H9 (cell line): ENCODE data around the gene OSBP. TPM values are rescaled to one million over a fixed set of nuclear protein-coding genes. Genes with fewer than 3 reads are reported as not detected.

ENCODE experiments used
- DNase-seq: peaks from one replicate; pipeline ENCODE4 v3.0.0-alpha.2; 2017
- H2AFZ ChIP-seq: one replicate; pipeline ENCODE4 v1.6.1; 2013; ENCODE audit warnings: mild to moderate bottlenecking, low read length, control low read depth, moderate library complexity
- H2AK5ac ChIP-seq: 2 replicates; pipeline ENCODE4 v1.6.1; 2013; ENCODE audit warnings: low read length, control low read depth, mixed read lengths; ENCODE audit not compliant: insufficient read length
- H2BK120ac ChIP-seq: one replicate; pipeline ENCODE4 v1.6.1; 2013; ENCODE audit warnings: low read depth, mild to moderate bottlenecking, low read length, control low read depth, inconsistent platforms; ENCODE audit not compliant: poor library complexity, severe bottlenecking
- H2BK12ac ChIP-seq: 2 replicates; pipeline ENCODE4 v1.6.1; 2013; ENCODE audit warnings: low read length, control low read depth, mixed read lengths, low read depth; ENCODE audit not compliant: insufficient read length
- H2BK15ac ChIP-seq: 2 replicates; pipeline ENCODE4 v1.6.1; 2013; ENCODE audit warnings: low read depth, low read length, control low read depth
- H2BK20ac ChIP-seq: one replicate; pipeline ENCODE4 v1.6.1; 2013; ENCODE audit warnings: low read depth, mild to moderate bottlenecking, low read length, control low read depth, inconsistent platforms; ENCODE audit not compliant: poor library complexity, severe bottlenecking
- H2BK5ac ChIP-seq: 2 replicates; pipeline ENCODE4 v1.6.1; 2013; ENCODE audit warnings: low read length, control low read depth, mixed read lengths; ENCODE audit not compliant: insufficient read length
- H3K14ac ChIP-seq: 2 replicates; pipeline ENCODE4 v1.6.1; 2013; ENCODE audit warnings: low read length, control low read depth; ENCODE audit not compliant: insufficient read depth
- H3K18ac ChIP-seq: 2 replicates; pipeline ENCODE4 v1.6.1; 2013; ENCODE audit warnings: low read depth, mild to moderate bottlenecking, mixed read lengths, low read length, control low read depth; ENCODE audit not compliant: insufficient read length
- H3K23ac ChIP-seq: 2 replicates; pipeline ENCODE4 v1.6.1; 2013; ENCODE audit warnings: low read length, control low read depth, mixed read lengths, low read depth; ENCODE audit not compliant: insufficient read length
- H3K23me2 ChIP-seq: 2 replicates; pipeline ENCODE4 v1.6.1; 2013; ENCODE audit warnings: low read depth, mild to moderate bottlenecking, mixed read lengths, low read length, control low read depth; ENCODE audit not compliant: insufficient read length, poor library complexity, severe bottlenecking
- H3K27ac ChIP-seq: 2 replicates; pipeline ENCODE4 v1.5.1; 2013; ENCODE audit warnings: low read length, control low read depth, mixed read lengths, low read depth; ENCODE audit not compliant: insufficient read length
- H3K27me3 ChIP-seq: 2 replicates; pipeline ENCODE4 v1.6.1; 2013; ENCODE audit warnings: low read length, control low read depth, inconsistent platforms; ENCODE audit not compliant: insufficient read depth
- H3K4ac ChIP-seq: 2 replicates; pipeline ENCODE4 v1.6.1; 2013; ENCODE audit warnings: low read depth, mild to moderate bottlenecking, control low read depth, inconsistent platforms, low read length, moderate library complexity
- H3K4me1 ChIP-seq: 2 replicates; pipeline ENCODE4 v1.6.1; 2013; ENCODE audit warnings: low read length, control low read depth, inconsistent platforms; ENCODE audit not compliant: insufficient read depth
- H3K4me2 ChIP-seq: 2 replicates; pipeline ENCODE4 v1.6.1; 2013; ENCODE audit warnings: low read length, control low read depth, mixed read lengths; ENCODE audit not compliant: insufficient read length, insufficient read depth
- H3K56ac ChIP-seq: 2 replicates; pipeline ENCODE4 v1.6.1; 2013; ENCODE audit warnings: low read depth, mild to moderate bottlenecking, mixed read lengths, low read length, control low read depth; ENCODE audit not compliant: insufficient read length
- H3K79me1 ChIP-seq: 2 replicates; pipeline ENCODE4 v1.6.1; 2013; ENCODE audit warnings: low read depth, mild to moderate bottlenecking, moderate library complexity, low read length, control low read depth, inconsistent platforms; ENCODE audit not compliant: insufficient read depth, poor library complexity, severe bottlenecking
- H3K79me2 ChIP-seq: 2 replicates; pipeline ENCODE4 v1.6.1; 2013; ENCODE audit warnings: low read length, control low read depth, inconsistent platforms; ENCODE audit not compliant: insufficient read depth
- H3K9ac ChIP-seq: 2 replicates; pipeline ENCODE4 v1.6.1; 2013; ENCODE audit warnings: low read length, control low read depth, mixed read lengths; ENCODE audit not compliant: insufficient read length; ENCODE audit errors: extremely low read depth
- H3K9me3 ChIP-seq: one replicate; pipeline ENCODE4 v1.6.1; 2013; ENCODE audit warnings: low read depth, low read length, inconsistent platforms; ENCODE audit not compliant: control insufficient read depth
- H3T11ph ChIP-seq: one replicate; pipeline ENCODE4 v1.6.1; 2013; ENCODE audit warnings: mild to moderate bottlenecking, low read length, control low read depth, inconsistent platforms
- H4K20me1 ChIP-seq: one replicate; pipeline ENCODE4 v1.6.1; 2013; ENCODE audit not compliant: control insufficient read depth, insufficient read length, insufficient read depth
- H4K5ac ChIP-seq: 2 replicates; pipeline ENCODE4 v1.6.1; 2013; ENCODE audit warnings: low read depth, mild to moderate bottlenecking, mixed read lengths, low read length, control low read depth; ENCODE audit not compliant: insufficient read length
- H4K8ac ChIP-seq: replicated peaks from 2 replicates; pipeline ENCODE4 v1.6.1; 2013; ENCODE audit warnings: low read length, control low read depth, mixed read lengths, low read depth; ENCODE audit not compliant: insufficient read length
- H4K91ac ChIP-seq: 2 replicates; pipeline ENCODE4 v1.6.1; 2013; ENCODE audit warnings: low read depth, mild to moderate bottlenecking, moderate library complexity, mixed read lengths, low read length, control low read depth; ENCODE audit not compliant: insufficient read length
- H3K27ac Mint-ChIP-seq, 3 experiments: 2 replicates in 2 of 3; 3 replicates in 1 of 3; pipeline ENCODE4 v1.8.0; 2020 to 2021; ENCODE audit warnings: mixed read lengths in 3 of 3, mild to moderate bottlenecking in 1 of 3, moderate library complexity in 1 of 3
- H3K27me3 Mint-ChIP-seq: 2 replicates; pipeline ENCODE4 v1.8.0; 2021; ENCODE audit warnings: low read depth, mild to moderate bottlenecking, moderate library complexity, mixed read lengths
- H3K36me3 Mint-ChIP-seq, 3 experiments: 2 replicates in 2 of 3; 3 replicates in 1 of 3; pipeline ENCODE4 v1.8.0; 2020 to 2021; ENCODE audit warnings: low read depth in 3 of 3, mixed read lengths in 3 of 3; ENCODE audit not compliant: insufficient read depth in 1 of 3
- H3K4me1 Mint-ChIP-seq, 2 experiments: 2 replicates each; pipeline ENCODE4 v1.8.0; 2020; ENCODE audit warnings: mixed read lengths in 2 of 2
- H3K4me3 Mint-ChIP-seq, 2 experiments: 2 replicates in 1 of 2; 3 replicates in 1 of 2; pipeline ENCODE4 v1.8.0; 2020 to 2021; ENCODE audit warnings: mild to moderate bottlenecking in 2 of 2, mixed read lengths in 2 of 2, moderate library complexity in 1 of 2
- H3K9me3 Mint-ChIP-seq, 2 experiments: 2 replicates in 1 of 2; 3 replicates in 1 of 2; pipeline ENCODE4 v1.8.0; 2020; ENCODE audit warnings: mild to moderate bottlenecking in 2 of 2, mixed read lengths in 2 of 2, moderate library complexity in 1 of 2
- WGBS: extraction: QIAGEN DNeasy Blood & Tissue Kit; methylation state at CpG from one replicate; pipeline ENCODE4 v1.1.7; 2013; ENCODE audit warnings: missing lambda C conversion rate, low lambda C conversion rate, mixed read lengths; ENCODE audit not compliant: insufficient read length; ENCODE audit errors: extremely low coverage; 5-methylcytosine and 5-hydroxymethylcytosine counted together
- total RNA-seq: library from RNA; stranded (reverse); gene quantifications from 2 replicates; pipeline ENCODE4 v1.2.1, GENCODE V29; 2021
- TF ChIP-seq, protein P1 (sequence below): fragments of 200-600 bp; sonication (generic); conservative IDR thresholded peaks from 3 replicates; pipeline ENCODE4 v1.8.0; 2021; ENCODE audit warnings: antibody characterized with exemption, mild to moderate bottlenecking

The OSBP gene
- total RNA-seq, 1 experiment from 2014 or later, result 48.5 TPM

DNA sequence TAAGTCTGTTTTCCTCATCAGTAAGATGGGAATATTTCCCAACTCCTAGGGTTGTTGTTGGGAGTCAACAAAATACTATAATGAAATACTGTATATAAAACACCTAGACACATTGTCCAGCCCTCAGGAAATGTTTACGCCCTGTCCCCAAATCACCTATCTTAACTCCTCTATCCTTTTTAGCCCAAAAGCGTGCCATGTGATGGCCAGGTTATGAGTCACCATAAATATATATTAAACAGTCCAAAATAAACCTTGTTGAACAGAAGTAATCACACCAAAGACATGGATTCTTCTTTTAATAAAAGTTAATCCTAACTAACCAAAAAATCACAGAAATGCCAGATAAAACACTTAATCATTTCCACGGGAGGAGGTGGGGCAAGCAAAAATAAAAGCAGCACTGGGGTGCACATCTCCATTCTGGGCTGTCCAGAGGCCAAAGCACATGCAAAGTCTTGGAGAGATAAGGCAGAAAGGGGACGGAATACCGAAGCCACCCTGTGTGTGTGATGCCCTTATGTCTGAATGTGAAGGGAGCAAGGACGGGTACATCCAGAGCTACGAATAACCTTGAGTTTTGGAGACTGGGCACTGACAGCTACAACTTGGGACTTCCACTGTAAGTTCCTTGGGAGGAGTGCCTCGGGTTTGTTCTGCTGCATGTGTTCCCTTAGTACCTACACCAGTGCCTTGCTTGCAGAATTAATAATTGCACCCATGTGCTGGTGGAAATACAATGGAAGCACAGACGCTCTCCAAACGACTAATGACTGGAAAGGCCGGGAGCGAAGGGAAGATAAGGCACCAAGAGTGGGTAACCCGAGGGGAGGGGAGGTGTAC, 1.1 kb downstream of the OSBP start:
- Histone ChIP-seq H4K8ac (no peak overlapping the region), H3K56ac (no peak overlapping the region), H2BK5ac (no peak overlapping the region), H3K4me1 (peaks cover 2% of the 10 kb centered on the region; the same call in 1 of the 2 replicates), H3K4me2 (peak overlapping the region; percentile 88), H3K4ac (no peak overlapping the region), H3K27me3 (no peaks in the 10 kb centered on the region), H3K14ac (no peak overlapping the region), H3K18ac (no peak overlapping the region), H2AK5ac (no peak overlapping the region), H2AFZ (no peak overlapping the region), H2BK20ac (no peak overlapping the region), H3K9ac (peak overlapping the region; percentile 39), H2BK120ac (no peak overlapping the region), H3K79me1 (peaks cover 3% of the 10 kb centered on the region), H3T11ph (no peak overlapping the region), H2BK15ac (no peak overlapping the region), H2BK12ac (no peak overlapping the region), H4K5ac (no peak overlapping the region), H3K27ac (no peak overlapping the region), H4K20me1 (no peaks in the 10 kb centered on the region), H3K23me2 (peaks cover 10% of the 10 kb centered on the region), H3K9me3 (no peaks in the 10 kb centered on the region), H3K79me2 (peaks cover 16% of the 10 kb centered on the region; the same call in 1 of the 2 replicates), H3K23ac (no peak overlapping the region), H4K91ac (no peak overlapping the region)
- H3K27me3 Mint-ChIP-seq, result no peaks in the 10 kb centered on the region
- peaks cover 3 to 22% (median 17%) of the 10 kb centered on the region in 3 experiments; a peak in 5 of 7 replicates for H3K36me3 Mint-ChIP-seq
- TF ChIP-seq, protein P1, sequence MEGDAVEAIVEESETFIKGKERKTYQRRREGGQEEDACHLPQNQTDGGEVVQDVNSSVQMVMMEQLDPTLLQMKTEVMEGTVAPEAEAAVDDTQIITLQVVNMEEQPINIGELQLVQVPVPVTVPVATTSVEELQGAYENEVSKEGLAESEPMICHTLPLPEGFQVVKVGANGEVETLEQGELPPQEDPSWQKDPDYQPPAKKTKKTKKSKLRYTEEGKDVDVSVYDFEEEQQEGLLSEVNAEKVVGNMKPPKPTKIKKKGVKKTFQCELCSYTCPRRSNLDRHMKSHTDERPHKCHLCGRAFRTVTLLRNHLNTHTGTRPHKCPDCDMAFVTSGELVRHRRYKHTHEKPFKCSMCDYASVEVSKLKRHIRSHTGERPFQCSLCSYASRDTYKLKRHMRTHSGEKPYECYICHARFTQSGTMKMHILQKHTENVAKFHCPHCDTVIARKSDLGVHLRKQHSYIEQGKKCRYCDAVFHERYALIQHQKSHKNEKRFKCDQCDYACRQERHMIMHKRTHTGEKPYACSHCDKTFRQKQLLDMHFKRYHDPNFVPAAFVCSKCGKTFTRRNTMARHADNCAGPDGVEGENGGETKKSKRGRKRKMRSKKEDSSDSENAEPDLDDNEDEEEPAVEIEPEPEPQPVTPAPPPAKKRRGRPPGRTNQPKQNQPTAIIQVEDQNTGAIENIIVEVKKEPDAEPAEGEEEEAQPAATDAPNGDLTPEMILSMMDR, result no peak
- no peak for DNase-seq
- H3K9me3 Mint-ChIP-seq, result no peaks in the 10 kb centered on the region; a peak in 1 of 5 replicates
- H3K27ac Mint-ChIP-seq, result peak overlapping the region; percentile 3 to 84 (median 50); a peak in 5 of 7 replicates
- peaks cover 12 to 14% of the 10 kb centered on the region in 2 experiments for H3K4me1 Mint-ChIP-seq
- peak overlapping the region; percentile 89 to 93 for H3K4me3 Mint-ChIP-seq
- WGBS, result no CpG with 5 or more reads among the region's 13 CpGs
